HUES64 (cell line): ENCODE data around the gene MTMR10.

Experiments
- H3K27ac ChIP-seq: 2 replicates; pipeline ENCODE4 v1.7.0; 2013; ENCODE audit warnings: low read depth, low read length, inconsistent platforms
- H3K27me3 ChIP-seq: 2 replicates; pipeline ENCODE4 v1.6.1; 2013; ENCODE audit warnings: mild to moderate bottlenecking, low read length; ENCODE audit not compliant: insufficient read depth
- H3K36me3 ChIP-seq: 2 replicates; pipeline ENCODE4 v1.6.1; 2013; ENCODE audit warnings: mild to moderate bottlenecking, low read length; ENCODE audit not compliant: insufficient read depth
- H3K4me1 ChIP-seq: 2 replicates; pipeline ENCODE4 v1.6.1; 2013; ENCODE audit warnings: mild to moderate bottlenecking, low read length, moderate library complexity; ENCODE audit not compliant: insufficient read depth
- H3K4me3 ChIP-seq: 2 replicates; pipeline ENCODE4 v1.5.1; 2013; ENCODE audit warnings: mild to moderate bottlenecking, low read length, moderate library complexity
- H3K9ac ChIP-seq: 2 replicates; pipeline ENCODE4 v1.6.1; 2013; ENCODE audit warnings: mild to moderate bottlenecking, low read depth, low read length
- H3K9me3 ChIP-seq: 2 replicates; pipeline ENCODE4 v1.6.1; 2013; ENCODE audit warnings: low read depth, low read length; ENCODE audit not compliant: insufficient read depth
- WGBS: fragments of 150-250, 120-280 bp; methylation state at CpG from one replicate; pipeline ENCODE4 v1.1.7; 2013; ENCODE audit warnings: missing lambda C conversion rate; 5-methylcytosine and 5-hydroxymethylcytosine counted together

Gene MTMR10

DNA sequence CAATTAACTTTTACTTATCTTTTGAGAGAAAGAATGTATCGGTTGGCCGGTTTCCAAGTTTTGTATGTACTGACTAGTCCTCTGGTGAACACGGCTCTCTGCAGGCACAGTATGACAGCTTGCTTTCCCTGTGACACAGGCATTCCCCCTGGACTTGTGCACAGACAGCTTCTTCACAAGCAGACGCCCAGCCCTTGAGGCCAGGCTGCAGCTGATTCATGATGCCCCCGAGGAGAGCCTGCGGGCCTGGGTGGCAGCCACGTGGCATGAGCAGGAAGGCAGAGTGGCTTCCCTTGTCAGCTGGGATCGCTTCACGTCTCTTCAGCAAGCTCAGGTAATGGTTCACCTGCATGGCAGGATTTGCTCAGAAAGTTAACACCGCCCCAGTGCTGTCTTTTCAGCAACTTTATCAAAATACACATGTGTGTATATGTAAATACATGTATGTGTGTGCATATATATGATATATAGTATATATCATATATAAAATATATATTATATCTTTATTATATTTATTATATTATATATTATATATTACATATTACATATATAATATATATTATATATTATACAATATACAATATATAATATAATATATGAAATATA lies 62.3 kb downstream of the MTMR10 start:
- H3K36me3 ChIP-seq: peaks cover 78% of the 10 kb centered on the region
- H3K27ac ChIP-seq: no peak overlapping the region
- no peaks in the 10 kb centered on the region for H3K27me3 ChIP-seq
- no peaks in the 10 kb centered on the region for H3K9me3 ChIP-seq
- WGBS: 96% methylated on average over 10 of the region's 10 CpGs
- H3K4me3 ChIP-seq: no peak overlapping the region
- no peak overlapping the region for H3K9ac ChIP-seq
- peaks cover 7% of the 10 kb centered on the region; the same call in 1 of the 2 replicates for H3K4me1 ChIP-seq

DNA sequence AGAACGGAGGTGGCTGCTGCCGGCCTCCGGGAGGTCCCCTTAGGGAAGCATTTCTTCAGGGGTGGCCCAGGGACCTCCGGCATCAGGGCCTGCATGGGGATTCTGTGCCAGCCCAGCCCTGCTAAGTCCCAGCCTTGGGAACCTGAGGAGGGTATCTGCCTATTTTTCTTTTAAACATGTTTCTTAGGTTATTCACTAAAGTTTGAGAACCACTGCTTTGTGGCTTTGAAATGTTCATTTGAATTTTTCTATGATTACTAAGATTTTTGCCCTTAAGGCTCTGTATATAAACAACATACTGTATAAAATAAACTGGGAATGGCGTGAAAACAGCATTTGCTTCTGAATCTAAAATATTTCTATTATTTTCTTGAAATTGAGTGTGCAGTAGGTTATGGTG lies 63.4 kb downstream of the MTMR10 start:
- Histone ChIP-seq H3K9me3 (no peaks in the 10 kb centered on the region), H3K4me3 (no peak overlapping the region), H3K36me3 (peaks cover 85% of the 10 kb centered on the region), H3K27ac (no peak overlapping the region), H3K27me3 (no peaks in the 10 kb centered on the region), H3K4me1 (peaks cover 12% of the 10 kb centered on the region), H3K9ac (no peak overlapping the region)
- 95% methylated on average over 5 of the region's 5 CpGs for WGBS

- H3K4me3 ChIP-seq: no peak overlapping the region
- peaks cover 85% of the 10 kb centered on the region for H3K36me3 ChIP-seq
- H3K4me1 ChIP-seq: peaks cover 19% of the 10 kb centered on the region
- 92% methylated on average over 7 of the region's 7 CpGs for WGBS
- no peak overlapping the region for H3K9ac ChIP-seq
- no peak overlapping the region for H3K27ac ChIP-seq
- no peaks in the 10 kb centered on the region for H3K9me3 ChIP-seq
- no peaks in the 10 kb centered on the region for H3K27me3 ChIP-seq
Observed at GRCh38 chr15:30927148-30927761, 64.2 kb downstream of the MTMR10 start.

GRCh38 chr15:30926161-30926560 lies 65.3 kb downstream of the MTMR10 start:
- Histone ChIP-seq H3K4me3 (no peak overlapping the region), H3K36me3 (peaks cover 81% of the 10 kb centered on the region), H3K27me3 (no peaks in the 10 kb centered on the region), H3K9ac (no peak overlapping the region), H3K9me3 (no peaks in the 10 kb centered on the region), H3K4me1 (peaks cover 30% of the 10 kb centered on the region), H3K27ac (no peak overlapping the region)
- 93% methylated on average over 8 of the region's 8 CpGs for WGBS

GRCh38 chr15:30925686-30926085 lies 65.7 kb downstream of the MTMR10 start:
- no peak overlapping the region for H3K27ac ChIP-seq
- peaks cover 81% of the 10 kb centered on the region for H3K36me3 ChIP-seq
- H3K27me3 ChIP-seq: no peaks in the 10 kb centered on the region
- 96% methylated on average over 9 of the region's 9 CpGs for WGBS
- no peak overlapping the region for H3K9ac ChIP-seq
- no peak overlapping the region for H3K4me3 ChIP-seq
- H3K9me3 ChIP-seq: no peaks in the 10 kb centered on the region
- peaks cover 33% of the 10 kb centered on the region for H3K4me1 ChIP-seq

DNA sequence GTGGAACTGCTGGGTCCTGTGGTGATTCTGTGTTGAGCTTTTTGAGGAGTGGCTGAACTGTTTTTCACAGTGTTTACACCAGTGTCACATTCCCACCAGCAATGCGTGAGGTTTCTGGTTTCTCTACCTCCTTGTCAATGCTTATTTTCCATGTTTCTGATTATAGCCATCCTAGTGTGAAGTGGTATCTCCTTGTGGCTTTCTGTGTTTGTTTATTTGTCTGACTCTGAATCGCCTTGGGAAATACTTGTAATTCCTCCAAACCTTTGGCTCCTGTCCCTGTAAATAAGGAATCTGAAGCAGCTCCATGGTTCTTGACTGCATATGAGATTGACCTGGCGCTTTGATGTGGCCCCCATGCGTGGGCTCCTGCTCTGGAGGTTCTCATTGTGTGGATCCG lies 67.1 kb downstream of the MTMR10 start:
- WGBS: 97% methylated on average over 5 of the region's 5 CpGs
- H3K27ac ChIP-seq: peak overlapping the region; percentile 7; the same call in 1 of the 2 replicates
- no peak overlapping the region for H3K4me3 ChIP-seq
- no peaks in the 10 kb centered on the region for H3K27me3 ChIP-seq
- peaks cover 33% of the 10 kb centered on the region for H3K4me1 ChIP-seq
- H3K9me3 ChIP-seq: no peaks in the 10 kb centered on the region
- peaks cover 83% of the 10 kb centered on the region for H3K36me3 ChIP-seq
- no peak overlapping the region for H3K9ac ChIP-seq

- peaks cover 33% of the 10 kb centered on the region for H3K4me1 ChIP-seq
- no peaks in the 10 kb centered on the region for H3K27me3 ChIP-seq
- no peak overlapping the region for H3K4me3 ChIP-seq
- H3K27ac ChIP-seq: peak overlapping the region; percentile 99
- peak overlapping the region; percentile 70 for H3K9ac ChIP-seq
- peaks cover 78% of the 10 kb centered on the region for H3K36me3 ChIP-seq
- 66% methylated on average over 7 of the region's 7 CpGs for WGBS
- no peaks in the 10 kb centered on the region for H3K9me3 ChIP-seq
Observed at GRCh38 chr15:30923429-30923828, 68.0 kb downstream of the MTMR10 start.

GRCh38 chr15:30922480-30923311 lies 68.7 kb downstream of the MTMR10 start:
- Histone ChIP-seq H3K9me3 (no peaks in the 10 kb centered on the region), H3K9ac (peak overlapping the region; percentile 70), H3K27ac (peak overlapping the region; percentile 99), H3K27me3 (no peaks in the 10 kb centered on the region), H3K4me1 (peaks cover 33% of the 10 kb centered on the region), H3K36me3 (peaks cover 77% of the 10 kb centered on the region), H3K4me3 (peak overlapping the region; percentile 3; the same call in 1 of the 2 replicates)
- 41% methylated on average over 14 of the region's 14 CpGs for WGBS

- Histone ChIP-seq H3K27ac (peak overlapping the region; percentile 99), H3K4me1 (peaks cover 33% of the 10 kb centered on the region), H3K36me3 (peaks cover 76% of the 10 kb centered on the region), H3K27me3 (no peaks in the 10 kb centered on the region), H3K9ac (peak overlapping the region; percentile 70), H3K9me3 (no peaks in the 10 kb centered on the region), H3K4me3 (0 out of 2 replicates have a peak overlapping the region, but pooled peaks have one; percentile 3)
- 37% methylated on average over 9 of the region's 9 CpGs for WGBS
Observed at GRCh38 chr15:30921781-30922479, 69.5 kb downstream of the MTMR10 start.

- H3K9ac ChIP-seq: no peak overlapping the region
- H3K27me3 ChIP-seq: no peaks in the 10 kb centered on the region
- no peaks in the 10 kb centered on the region for H3K9me3 ChIP-seq
- 90% methylated on average over 3 of the region's 4 CpGs for WGBS
- H3K4me1 ChIP-seq: peaks cover 33% of the 10 kb centered on the region
- H3K36me3 ChIP-seq: peaks cover 74% of the 10 kb centered on the region
- H3K27ac ChIP-seq: peak overlapping the region; percentile 99
- H3K4me3 ChIP-seq: no peak overlapping the region
Observed at GRCh38 chr15:30921106-30921505, 70.3 kb downstream of the MTMR10 start.
